ENCODE results near the gene USH1G.
"Not testable (repeated sequence)": the region's sequence is repeated elsewhere in the genome, so short reads cannot be mapped to it uniquely, and the experiment has no call there.

Gene USH1G

DNA sequence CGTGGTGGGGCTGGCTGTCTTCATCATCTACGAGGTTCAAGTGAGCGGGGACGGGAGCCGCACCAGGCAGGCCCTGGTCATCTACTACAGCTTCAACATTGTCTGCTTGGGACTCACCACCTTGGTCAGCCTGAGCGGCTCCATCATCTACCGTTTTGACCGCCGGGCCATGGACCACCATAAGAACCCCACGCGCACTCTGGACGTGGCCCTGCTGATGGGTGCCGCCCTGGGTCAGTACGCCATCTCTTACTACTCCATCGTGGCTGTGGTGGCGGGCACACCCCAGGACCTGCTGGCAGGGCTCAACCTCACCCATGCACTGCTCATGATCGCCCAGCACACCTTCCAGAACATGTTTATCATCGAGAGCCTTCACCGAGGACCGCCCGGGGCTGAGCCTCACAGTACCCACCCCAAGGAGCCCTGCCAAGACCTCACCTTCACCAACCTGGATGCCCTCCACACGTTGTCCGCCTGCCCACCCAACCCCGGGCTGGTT is 7.5 kb upstream of the USH1G start:
- no peak for DNase-seq

DNA sequence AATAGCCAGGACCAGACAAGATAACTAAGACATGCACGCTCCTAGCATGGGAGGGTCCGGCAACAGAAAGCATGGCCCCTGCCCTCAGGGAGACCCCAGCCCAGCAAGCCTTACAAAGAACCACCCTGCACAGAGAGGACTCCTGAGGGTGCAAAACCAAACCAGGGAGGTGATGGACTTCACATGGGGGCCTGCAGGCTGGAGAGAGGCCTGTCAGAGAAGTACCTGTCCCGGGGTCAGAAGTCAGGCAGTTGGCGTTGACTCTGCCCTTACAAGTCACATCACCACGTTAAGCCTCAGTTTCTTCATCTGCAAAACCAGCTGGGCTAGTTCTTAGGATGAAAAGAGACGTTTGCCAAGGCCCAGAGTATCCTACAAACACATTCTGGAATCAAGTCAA is 5.7 kb upstream of the USH1G start:
- no peak for DNase-seq

DNA sequence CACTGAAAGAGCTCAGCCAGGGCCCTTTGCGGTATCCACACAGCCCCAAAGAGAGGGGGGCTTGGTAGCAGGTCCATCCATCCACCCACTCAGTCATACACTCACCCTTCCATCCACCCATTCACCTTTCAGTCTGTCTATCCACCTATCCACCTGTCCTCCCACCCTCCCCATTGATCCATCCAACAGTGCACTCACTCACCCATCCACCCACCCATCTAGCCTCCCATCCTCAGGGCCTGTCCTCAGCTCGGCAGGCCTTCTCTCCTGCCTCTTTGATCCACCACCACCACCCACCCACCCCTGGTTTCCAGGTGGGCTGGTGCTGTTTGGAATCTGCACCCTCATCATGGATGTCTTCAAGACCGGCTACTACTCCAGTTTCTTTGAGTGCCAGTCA is 2.2 kb upstream of the USH1G start:
- no peak for DNase-seq

DNA sequence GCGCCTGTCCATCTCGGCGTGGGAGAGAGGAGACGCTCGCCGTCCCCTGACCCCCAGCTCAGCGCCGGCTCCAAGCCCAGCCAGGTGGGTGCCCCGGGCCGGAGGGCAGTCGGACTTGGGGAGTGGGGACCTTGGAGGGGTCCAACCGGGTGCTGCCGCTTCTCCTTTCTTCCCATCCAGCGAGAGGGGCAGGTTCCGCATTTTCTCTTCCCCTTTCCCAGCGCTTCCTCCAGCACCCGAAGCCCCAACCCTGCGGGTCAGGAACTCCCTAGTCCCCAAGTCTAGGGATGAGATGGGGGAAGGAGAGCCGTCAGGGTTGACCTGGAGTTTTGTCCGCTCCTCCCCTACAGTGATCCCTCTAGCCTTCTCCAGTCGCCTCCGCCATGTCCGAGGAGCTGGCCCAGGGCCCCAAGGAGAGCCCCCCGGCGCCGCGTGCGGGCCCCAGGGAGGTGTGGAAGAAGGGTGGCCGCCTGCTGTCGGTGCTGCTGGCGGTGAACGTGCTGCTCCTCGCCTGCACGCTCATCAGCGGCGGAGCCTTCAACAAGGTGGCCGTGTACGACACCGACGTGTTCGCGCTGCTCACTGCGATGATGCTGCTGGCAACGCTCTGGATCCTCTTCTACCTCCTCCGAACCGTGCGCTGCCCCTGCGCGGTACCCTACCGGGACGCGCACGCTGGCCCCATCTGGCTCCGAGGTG is 1.3 kb upstream of the USH1G start, which contains the start of gene OTOP2:
OTOP2 (plus strand) TSS at position 24 of the 699 bp plus-strand sequence; CDS start at position 384, 360 bp downstream.
- DNase-seq = no peak

DNA sequence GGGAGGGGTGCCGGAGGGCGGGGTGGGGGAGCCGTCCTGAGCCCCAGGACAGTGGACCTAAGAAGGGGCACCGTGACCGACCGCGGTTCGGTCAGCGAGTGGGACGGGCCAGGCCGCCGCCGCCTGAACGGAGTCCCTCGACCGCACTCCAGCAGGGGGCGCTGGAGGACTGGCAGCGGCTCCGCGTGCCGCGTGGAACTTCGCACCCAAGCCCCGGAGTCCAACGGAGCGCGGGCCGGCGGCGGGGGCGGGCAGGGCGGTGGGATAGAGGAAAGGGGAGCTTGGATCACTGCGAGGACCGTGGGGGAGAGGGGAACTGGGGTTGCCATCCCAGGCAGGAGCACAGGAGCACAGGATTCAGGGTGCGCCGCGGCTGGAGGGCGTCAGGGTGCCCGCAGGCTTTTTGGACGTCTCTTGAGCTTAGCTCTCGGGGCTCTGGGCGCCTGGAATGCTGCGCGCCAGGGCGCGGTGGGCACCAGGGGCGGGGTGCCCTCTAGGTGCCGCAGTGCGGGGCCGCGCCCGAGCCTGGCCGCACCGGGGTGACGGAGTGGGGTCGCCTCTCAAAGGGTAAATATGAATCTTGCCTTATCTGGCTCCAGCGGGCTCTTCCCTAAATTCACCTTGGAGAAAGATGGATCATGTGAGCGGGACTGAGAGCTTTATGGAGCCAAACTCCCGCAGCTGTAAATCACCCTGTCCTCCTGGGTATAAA is 639 bp upstream of the USH1G start:
- peak; percentile 26 for DNase-seq

DNA sequence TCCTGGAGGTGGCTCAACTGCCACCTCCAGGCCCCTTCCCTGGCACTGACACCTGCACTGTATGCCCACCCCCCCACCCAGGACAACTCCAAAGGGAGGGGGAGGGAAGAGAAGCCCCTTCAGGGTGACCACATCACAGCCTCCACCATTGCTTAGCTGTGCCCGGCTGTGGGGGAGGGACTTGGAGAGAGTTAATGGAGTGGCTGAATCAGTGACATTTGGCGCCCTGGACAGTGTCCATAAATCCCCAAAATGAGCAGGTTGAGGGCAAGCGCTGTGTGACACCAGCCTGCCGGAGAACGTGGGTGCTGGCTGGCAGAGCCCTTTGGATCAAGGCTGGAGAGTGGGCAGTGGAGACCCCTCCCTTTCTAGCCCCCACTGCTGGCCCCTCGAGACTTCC is 883 bp downstream of the USH1G start:
- no peak for DNase-seq

DNA sequence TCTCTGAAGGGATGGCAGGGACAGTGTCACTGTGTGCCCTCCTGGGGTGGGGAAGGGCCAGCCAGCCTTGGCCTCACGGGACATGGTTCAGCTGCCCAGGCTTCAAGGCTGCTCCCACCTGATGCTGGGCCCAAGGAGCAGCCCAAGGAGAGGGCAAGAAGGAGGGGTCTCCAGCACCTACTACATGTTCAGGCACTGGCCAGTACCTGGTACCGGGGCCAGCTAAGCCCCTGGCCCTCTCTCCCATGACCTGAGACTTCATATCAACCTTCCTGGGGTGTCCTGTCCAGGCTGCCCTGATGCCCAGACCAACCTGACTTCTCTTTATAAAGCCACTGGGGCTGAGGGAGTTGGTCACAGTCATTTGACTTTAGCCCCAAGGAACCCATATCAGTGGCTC is 1.3 kb downstream of the USH1G start:
- DNase-seq = no peak

DNA sequence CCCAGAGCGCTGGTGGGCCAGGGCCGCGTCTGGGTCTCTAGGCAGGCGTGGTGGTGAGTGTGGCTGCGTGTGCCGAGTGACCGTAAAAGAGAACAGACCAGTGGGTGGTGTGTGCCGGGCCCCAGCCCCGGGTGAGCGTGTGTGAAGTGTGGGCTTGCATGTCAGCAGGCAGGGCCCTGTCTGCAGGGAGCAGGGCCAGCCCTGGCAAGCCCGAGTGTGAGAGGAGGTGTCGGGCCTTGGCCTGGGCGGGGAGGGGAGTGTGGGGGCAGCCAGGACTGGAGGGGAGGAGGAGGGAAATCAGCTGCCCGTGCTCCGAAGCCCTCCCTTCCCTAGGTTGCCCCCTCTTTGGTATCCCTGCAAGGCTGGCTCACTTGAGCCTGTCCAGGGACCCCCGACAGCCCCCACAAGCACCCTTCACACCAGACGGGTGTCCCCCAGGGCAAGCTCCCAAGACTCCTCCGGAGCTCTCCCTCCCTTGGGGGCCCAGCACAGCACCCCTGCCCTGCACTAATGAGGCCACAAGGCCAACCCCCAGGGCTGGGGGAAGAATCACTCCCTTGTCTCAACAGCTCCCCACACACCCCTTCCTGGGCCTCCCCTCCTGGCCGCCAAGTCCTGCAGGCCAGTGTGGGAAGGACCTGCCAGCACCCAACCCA is 1.9 kb downstream of the USH1G start:
- no peak for DNase-seq

DNA sequence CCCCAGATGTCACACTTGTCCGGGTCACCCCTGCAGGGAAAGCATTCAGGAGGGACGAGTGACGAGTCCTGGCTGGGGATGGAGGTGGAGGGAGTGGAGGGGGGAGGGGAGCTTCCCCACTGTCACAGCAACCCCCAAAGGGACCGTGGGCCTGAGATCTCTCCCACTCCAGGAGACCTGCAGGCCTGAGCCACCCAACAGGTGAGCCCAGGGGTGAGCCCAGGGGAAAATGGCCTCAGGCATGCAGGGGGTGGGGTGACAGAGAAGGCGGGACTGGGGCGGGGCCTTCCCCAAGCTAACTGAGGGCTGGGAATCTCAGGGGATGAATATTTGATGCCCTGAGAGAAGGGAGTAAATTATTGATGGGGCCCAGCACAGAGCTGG is 2.4 kb downstream of the USH1G start:
- no peak for DNase-seq

DNA sequence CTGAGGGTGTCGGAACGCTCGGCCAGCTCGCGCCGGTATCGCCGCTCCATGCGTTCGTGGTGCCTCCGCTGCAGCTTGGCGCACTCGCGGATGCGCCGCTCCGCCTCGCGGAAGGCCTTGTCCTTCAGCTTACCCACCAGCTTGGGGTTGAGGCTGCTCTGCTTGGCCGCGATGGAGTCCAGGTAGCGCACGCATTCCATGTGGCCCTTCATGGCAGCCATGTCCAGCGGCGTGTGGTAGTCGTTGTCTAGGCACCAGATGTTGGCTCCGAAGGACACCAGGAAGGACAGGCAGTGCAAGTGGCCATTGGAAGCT is 2.8 kb downstream of the USH1G start:
- DNase-seq = no peak

DNA sequence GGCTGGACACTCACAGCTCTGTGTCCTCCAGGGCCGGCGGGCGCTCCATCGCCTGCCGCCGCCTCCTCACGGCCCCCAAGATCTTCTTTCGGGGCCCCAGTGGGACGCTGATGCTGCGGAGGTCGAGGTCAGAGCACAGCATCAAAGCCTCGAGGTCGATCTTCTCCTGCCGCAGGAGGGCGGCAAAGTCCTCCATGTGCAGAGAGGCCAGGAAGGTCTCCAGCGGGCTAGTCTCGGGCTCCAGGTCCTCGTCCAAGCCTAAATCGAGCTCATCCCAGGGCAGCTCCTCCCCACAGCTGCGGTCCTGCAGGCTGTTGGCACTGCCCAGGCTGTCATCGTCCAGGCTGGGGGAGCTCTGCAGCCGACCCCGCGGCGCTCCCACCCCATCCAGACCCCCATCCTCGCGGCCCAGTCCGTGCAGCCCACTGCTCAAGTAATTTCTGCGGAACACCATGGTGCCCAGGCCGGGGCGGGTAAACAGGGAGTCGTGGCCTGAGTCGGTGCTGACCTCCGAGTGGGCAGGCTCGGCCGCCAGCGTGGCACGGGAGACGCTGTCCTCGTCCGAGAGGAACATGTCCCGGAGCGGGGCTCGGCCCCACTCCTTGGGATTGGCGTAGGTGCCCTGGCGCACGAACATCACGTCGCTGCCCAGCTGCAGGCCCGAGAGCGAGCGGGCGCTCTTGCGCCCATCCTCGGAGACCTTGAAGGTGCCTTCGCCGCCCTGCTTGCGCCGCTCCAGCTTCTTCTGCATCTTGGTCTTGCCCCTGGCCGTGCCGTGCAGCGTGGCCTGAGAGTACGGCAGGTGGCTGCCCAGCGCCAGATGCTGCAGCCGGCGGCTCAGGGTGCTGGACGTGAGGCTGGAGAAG is 3.4 kb downstream of the USH1G start:
- peak; percentile 17 for DNase-seq

DNA sequence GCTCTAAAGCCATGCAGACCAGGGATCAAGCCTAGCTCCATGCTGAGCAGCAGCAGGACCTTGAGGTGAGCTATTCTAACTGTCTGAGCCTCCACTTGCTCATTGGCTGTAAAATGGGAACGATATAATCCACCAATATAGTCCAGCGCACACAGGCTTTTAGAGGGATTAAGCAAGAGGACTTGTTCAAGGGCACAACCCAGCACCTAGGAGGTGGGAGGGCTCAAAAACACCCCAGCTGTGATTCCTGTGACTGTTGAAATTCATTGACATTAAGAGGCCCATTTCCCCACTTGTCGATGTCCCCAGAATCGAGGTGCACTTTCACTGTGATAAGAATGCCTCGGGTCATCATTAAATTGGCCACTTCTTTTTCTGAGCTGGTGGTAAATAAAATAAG is 4.1 kb downstream of the USH1G start:
- no peak for DNase-seq

DNA sequence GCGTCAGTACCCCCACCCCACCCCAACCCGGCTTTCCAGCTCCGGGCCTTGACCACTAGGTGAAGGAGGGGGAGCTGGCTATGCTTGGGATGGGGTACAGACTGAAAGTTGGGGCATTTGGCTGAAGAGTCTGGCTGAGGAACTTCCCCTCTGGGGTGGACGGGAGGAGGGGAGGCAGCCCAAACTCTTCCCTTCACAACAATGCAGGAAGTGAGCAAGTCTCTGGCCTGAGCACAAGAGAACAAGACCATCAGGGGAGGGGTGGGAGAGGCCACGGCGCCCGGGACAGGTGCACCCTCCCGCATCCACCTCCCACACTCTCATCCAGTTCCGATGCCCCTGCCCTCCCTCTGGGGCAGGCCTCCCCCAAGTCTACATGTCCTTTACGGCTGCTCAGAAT is 5.6 kb downstream of the USH1G start:
- no peak for DNase-seq

DNA sequence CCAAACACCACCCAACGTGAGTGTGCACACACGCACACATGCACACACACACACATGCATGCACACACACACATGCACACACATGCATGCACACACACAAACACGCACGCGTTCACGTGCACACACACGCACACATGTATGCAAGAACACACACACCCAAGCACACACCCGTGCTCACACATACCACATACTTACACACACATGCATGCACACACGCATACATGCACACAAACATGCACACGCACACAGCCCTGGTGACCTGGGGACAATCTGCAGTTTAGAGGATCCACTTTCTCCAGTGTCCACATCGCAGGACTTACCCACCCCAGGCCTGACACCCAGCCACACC is 6.2 kb downstream of the USH1G start:
- no peak for DNase-seq

DNA sequence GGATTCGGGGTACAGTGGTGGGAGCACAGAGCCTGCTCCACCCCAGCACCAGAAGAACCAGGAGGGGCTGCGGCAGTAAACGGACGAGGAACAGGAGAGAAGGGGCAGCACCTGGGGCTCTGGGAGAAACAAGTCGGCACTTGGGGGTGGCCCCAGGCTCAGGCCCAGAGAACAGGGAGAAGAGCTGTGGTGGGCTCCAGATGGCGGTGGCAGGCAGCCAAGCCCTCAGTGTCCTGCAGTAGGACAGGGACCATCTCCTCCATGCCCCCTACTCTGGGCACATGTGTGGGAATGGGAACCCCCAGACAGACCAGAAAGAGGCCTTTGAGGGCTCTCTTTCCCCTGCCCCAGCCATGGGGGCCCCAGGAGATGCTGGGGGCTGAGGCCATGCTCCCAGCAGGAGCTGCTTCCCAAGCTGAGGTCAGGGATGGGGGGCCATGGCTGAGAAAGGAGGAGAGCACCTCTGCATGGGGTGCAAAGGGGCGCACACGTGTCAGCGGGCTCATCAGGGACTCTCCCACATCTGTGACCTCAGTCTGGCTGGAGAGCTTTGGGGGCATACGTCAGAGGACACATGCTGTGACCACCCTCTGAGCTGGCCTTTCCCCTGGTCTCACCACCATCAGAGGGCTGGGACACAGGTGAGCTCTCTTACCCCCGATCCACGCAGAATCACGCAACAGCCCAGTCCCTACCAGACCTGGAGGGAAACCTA is 6.8 kb downstream of the USH1G start:
- DNase-seq = no peak

DNA sequence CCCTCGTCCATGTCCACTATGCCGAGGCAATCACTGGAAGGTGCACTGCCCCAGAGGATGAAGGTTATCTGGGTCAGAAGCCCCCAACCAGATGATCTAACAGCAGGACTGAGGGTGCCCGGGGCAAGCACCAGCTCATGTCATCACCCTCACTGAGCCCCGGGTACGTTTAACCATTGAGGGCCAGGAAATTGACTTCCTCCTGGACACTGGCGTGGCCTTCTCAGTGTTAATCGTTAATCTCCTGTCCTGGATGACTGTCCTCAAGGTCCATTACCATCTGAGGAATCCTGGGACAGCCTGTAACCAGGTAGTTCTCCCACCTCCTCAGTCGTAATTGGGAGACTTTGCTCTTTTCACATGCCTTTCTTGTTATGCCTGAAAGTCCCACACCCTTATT is 11.6 kb downstream of the USH1G start:
- not testable (repeated sequence) for DNase-seq

DNA sequence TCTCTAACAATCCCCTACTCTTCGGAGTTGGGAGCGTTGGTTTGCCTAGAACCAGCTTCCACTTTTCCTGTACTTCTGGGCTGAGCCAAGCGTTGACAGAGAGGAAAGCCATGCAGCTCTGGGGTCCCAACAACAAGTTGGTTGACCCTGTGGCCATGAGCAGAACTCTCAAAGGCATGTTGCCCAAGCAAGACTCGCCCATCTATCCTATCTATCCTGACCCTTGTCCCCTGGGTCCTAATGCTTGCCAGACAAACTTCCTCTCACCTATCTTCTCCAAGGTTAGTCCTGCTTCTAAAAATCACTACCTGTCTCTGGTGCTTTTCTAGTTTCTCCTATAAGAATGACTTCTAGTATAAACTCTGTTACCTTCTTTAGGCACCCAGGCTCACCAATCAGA is 14.0 kb downstream of the USH1G start:
- not testable (repeated sequence) for DNase-seq

DNA sequence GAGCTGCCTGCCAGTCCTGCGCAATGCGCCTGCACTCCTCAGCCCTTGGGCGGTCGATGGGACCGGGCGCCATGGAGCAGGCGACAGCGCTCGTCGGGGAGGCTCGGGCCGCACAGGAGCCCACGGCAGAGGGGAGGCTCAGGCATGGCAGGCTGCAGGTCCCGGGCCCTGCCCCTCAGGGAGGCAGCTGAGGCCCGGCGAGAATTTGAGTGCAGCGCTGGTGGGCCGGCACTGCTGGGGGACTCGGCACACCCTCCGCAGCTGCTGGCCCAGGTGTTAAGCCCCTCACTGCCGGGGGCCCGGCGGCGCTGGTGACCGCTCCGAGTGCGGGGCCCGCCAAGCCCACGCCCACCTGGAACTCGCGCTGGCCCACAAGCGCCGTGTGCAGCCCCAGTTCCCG is 16.0 kb downstream of the USH1G start:
- DNase-seq = no peak

DNA sequence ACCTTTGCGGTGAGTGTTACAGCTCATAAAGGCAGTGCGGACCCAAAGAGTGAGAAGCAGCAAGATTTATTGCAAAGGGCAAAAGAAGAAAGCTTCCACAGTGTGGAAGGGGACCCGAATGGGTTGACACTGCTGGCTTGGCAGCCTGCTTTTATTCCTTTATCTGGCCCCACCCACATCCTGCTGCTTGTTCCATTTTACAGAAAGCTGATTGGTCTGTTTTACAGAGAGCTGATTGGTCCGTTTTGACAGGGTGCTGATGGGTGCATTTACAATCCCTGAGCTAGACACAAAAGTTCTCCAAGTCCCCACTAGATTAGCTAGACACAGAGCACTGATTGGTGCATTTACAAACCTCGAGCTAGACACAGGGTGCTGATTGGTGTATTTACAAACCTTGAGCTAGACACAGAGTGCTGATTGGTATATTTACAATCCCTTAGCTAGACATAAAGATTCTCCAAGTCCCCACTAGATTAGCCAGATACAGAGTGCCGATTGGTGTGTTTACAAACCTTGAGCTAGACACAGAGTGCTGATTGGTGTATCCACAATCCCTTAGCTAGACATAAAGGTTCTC is 16.8 kb downstream of the USH1G start:
- DNase-seq = not testable (repeated sequence)

DNA sequence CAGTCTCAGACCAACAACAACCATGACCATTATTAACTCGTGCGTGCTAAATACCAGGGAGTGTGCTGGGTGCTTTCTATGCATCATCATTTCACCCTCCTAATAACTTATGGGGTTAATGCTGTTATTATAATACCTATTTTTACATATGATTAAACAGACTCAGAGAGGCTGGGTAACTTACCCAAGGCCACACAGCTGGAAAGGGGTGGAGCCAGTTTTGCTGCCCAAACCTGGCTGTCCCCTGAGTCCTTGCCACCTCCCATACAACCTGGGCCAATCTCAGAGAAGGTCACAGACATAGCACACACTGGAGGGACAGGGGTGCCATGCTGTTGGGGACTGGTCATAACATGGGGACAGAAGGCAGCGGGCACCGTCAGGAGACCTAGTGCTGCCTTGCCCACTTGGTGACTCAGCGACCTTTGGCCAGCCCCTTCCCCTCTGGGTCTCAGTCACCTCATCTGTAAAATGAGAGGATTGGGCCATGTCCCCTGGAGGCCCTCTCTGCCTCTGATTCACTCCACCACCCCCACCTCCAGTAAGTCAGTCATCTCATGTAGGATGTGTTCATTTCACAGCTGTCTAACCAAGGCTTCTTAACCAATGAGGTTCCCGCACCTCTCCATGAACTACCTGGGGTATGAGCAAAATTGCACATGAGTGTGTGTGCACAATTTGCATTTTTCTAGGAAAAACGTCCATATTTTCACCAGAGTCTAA is 18.2 kb downstream of the USH1G start:
- no peak for DNase-seq

DNA sequence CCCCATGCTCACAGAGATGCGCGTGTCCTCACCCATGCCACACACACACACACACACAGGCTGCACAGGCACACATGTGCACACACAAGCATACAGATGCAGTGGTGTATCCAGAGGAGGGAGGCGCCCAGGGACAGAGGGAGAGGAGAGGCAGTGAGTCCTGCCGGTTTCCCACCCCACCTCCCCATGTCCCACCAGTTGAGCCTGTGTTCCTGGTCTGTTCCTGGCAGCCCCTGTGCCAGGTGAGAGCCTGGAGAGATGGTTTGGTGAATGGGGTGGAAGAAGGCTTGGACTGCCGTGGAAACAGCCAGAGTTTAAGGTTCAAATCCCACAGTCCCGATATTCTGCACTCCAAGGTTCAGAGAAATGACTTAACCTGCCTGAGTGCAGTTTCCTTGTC is 19.4 kb downstream of the USH1G start:
- no peak for DNase-seq
